ENCODE results near the gene USP40. TPM values are rescaled to one million over a fixed set of nuclear protein-coding genes. Genes with fewer than 3 reads are reported as not detected.

Gene USP40
- total and polyA plus RNA-seq, 2 experiments from 2014 or later, result 20.4 to 25.9 TPM

DNA sequence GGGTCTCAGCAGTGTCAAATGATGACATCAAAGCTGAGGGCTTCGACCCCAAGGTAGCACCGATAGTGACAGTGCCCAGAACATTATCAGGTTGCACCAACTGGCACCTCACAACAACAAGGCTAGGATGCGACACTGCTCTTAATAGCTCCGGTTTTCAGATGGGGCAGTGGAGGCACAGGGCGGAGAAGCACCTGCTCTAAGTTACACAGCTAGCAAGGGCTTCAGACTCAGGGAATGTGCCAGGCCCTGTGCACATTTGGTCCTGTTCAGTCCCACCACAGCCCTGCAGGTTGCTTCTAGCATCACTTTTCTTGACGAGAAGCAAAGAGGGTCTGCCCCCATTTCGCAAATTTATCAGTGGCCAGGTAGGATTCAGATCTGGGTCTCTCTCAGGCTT is 138.1 kb downstream of the USP40 start:
- no peak for DNase-seq (ENCODE audit: low spot score)
- Histone ChIP-seq H4K20me1 (ENCODE audit: insufficient read depth, poor library complexity, severe bottlenecking) (no peaks in the 10 kb centered on the region), H3K4me1 (ENCODE audit: insufficient read depth) (peaks cover 13% of the 10 kb centered on the region), H2AFZ (no peak overlapping the region), H3K9me2 (replicated peaks; ENCODE audit: insufficient read depth) (no peaks in the 10 kb centered on the region), H3K27ac (no peak overlapping the region), H3K27me3 (no peaks in the 10 kb centered on the region), H3K36me3 (replicated peaks; ENCODE audit: insufficient read depth, low read depth) (no peaks in the 10 kb centered on the region), H3K4me2 (no peak overlapping the region), H3K79me2 (peaks cover 36% of the 10 kb centered on the region), H3K9me3 (ENCODE audit: low read depth) (no peaks in the 10 kb centered on the region), H3K4me3 (no peak overlapping the region)
- 98% methylated on average over 7 of the region's 7 CpGs for WGBS (ENCODE audit: low lambda C conversion rate, missing lambda C conversion rate)
- TF ChIP-seq, protein P1, sequence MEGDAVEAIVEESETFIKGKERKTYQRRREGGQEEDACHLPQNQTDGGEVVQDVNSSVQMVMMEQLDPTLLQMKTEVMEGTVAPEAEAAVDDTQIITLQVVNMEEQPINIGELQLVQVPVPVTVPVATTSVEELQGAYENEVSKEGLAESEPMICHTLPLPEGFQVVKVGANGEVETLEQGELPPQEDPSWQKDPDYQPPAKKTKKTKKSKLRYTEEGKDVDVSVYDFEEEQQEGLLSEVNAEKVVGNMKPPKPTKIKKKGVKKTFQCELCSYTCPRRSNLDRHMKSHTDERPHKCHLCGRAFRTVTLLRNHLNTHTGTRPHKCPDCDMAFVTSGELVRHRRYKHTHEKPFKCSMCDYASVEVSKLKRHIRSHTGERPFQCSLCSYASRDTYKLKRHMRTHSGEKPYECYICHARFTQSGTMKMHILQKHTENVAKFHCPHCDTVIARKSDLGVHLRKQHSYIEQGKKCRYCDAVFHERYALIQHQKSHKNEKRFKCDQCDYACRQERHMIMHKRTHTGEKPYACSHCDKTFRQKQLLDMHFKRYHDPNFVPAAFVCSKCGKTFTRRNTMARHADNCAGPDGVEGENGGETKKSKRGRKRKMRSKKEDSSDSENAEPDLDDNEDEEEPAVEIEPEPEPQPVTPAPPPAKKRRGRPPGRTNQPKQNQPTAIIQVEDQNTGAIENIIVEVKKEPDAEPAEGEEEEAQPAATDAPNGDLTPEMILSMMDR (IDR thresholded peaks at IDR 0.05; ENCODE audit: poor library complexity), result no peak
- TF ChIP-seq EZH2phosphoT487 (IDR thresholded peaks at IDR 0.05; ENCODE audit: low read depth, severe bottlenecking, unreplicated experiment), result no peak
- no peak for TF ChIP-seq EZH2 (IDR thresholded peaks at IDR 0.05; ENCODE audit: borderline replicate concordance)

DNA sequence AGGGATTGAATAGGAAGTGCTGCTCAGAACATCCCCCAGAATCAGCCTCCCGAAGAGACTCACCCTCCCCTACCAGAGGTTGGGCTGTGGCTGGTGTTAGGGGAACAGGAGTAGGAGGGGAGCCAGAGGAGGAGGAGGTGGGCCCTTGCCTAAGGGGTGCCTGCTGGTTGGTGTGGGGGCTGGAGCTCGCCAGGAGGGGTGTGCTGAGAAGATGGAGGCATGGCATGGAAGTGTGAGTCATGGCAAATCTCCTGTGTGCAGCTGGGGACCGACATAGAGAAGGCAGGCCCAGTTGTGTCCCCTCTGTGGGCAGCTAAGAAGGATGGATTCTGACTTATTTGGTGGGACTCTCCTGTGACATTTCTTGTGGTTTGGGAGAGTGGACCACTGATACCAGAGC is 138.6 kb downstream of the USP40 start:
- Histone ChIP-seq H2AFZ (no peak overlapping the region), H3K27me3 (no peaks in the 10 kb centered on the region), H3K9me3 (ENCODE audit: low read depth) (no peaks in the 10 kb centered on the region), H4K20me1 (ENCODE audit: insufficient read depth, poor library complexity, severe bottlenecking) (no peaks in the 10 kb centered on the region), H3K9me2 (replicated peaks; ENCODE audit: insufficient read depth) (no peaks in the 10 kb centered on the region), H3K79me2 (peaks cover 36% of the 10 kb centered on the region), H3K4me1 (ENCODE audit: insufficient read depth) (peaks cover 16% of the 10 kb centered on the region), H3K27ac (no peak overlapping the region), H3K36me3 (replicated peaks; ENCODE audit: insufficient read depth, low read depth) (no peaks in the 10 kb centered on the region), H3K4me2 (no peak overlapping the region), H3K4me3 (no peak overlapping the region)
- whole genome bisulfite sequencing (ENCODE audit: low lambda C conversion rate, missing lambda C conversion rate), result 94% methylated on average over 3 of the region's 3 CpGs
- no peak for TF ChIP-seq EZH2 (IDR thresholded peaks at IDR 0.05; ENCODE audit: borderline replicate concordance)
- TF ChIP-seq EZH2phosphoT487 (IDR thresholded peaks at IDR 0.05; ENCODE audit: low read depth, severe bottlenecking, unreplicated experiment), result no peak
- TF ChIP-seq, protein P1 (IDR thresholded peaks at IDR 0.05; ENCODE audit: poor library complexity), result no peak
- DNase-seq (ENCODE audit: low spot score), result no peak

DNA sequence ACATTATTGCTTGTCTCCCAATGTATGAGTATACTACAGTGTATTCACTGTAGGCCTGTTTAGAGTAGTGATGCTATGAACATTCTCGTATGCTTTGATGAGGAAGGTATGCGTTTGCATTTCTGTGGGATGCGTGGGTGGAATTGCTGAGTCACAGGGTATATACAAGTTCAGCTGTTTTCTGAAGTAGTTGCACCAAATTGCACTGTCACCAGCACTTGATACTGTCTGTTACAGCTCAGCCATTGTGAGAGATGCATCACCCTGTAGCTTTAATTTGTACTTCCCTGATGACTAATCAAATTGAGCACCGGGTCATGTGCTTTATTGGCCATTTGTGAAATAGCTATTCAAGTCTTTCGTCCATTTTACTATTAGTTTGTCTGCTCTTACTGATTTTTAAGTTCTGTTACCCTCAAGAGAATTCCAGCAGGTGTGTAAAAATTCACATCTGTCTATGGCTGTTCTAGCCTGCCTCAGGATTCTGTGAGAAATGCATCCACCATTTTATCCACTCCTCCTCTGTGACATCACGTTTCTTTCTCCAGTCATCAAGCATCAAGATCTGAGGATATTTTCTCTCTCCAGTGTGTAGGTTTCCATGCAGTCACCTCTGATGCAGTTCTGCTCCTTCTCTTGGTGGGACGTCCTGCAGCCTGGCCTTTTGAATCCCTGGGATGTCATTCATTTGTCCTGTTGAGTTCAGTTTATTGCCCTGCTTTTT is 139.8 kb downstream of the USP40 start:
- H3K27me3 ChIP-seq, result no peaks in the 10 kb centered on the region
- peaks cover 20% of the 10 kb centered on the region for H3K4me1 ChIP-seq (ENCODE audit: insufficient read depth)
- H3K9me3 ChIP-seq (ENCODE audit: low read depth), result no peaks in the 10 kb centered on the region
- no peak overlapping the region for H2AFZ ChIP-seq
- H4K20me1 ChIP-seq (ENCODE audit: insufficient read depth, poor library complexity, severe bottlenecking), result no peaks in the 10 kb centered on the region
- H3K79me2 ChIP-seq, result peaks cover 36% of the 10 kb centered on the region
- no peak overlapping the region for H3K4me2 ChIP-seq
- H3K36me3 ChIP-seq (replicated peaks; ENCODE audit: insufficient read depth, low read depth), result no peaks in the 10 kb centered on the region
- no peaks in the 10 kb centered on the region for H3K9me2 ChIP-seq (replicated peaks; ENCODE audit: insufficient read depth)
- no peak overlapping the region for H3K27ac ChIP-seq
- no peak for DNase-seq (ENCODE audit: low spot score)
- H3K4me3 ChIP-seq, result no peak overlapping the region
- WGBS (ENCODE audit: low lambda C conversion rate, missing lambda C conversion rate), result 90% methylated on average over 7 of the region's 7 CpGs
- TF ChIP-seq, protein P1 (IDR thresholded peaks at IDR 0.05; ENCODE audit: poor library complexity), result no peak

Other genes starting within 250 kb of the USP40 start
- 14.2 and 15.2 TPM in 2 replicates for gene DGKD, start 212.3 kb downstream of the USP40 start, total RNA-seq
- gene DGKD, start 212.3 kb downstream of the USP40 start, polyA plus RNA-seq, result 13.6 and 14.3 TPM in 2 replicates
- gene UGT1A8, start 50.9 kb upstream of the USP40 start, total RNA-seq, result 0.08 and 0.10 TPM in 2 replicates
- not detected in 2 replicates for gene UGT1A8, start 50.9 kb upstream of the USP40 start, polyA plus RNA-seq
- not detected in 2 replicates for gene UGT1A10, start 69.7 kb upstream of the USP40 start, total RNA-seq
- gene UGT1A10, start 69.7 kb upstream of the USP40 start, polyA plus RNA-seq, result not detected in 2 replicates
- gene UGT1A9, start 105.1 kb upstream of the USP40 start, total RNA-seq, result 9.6 and 9.8 TPM in 2 replicates
- 2.1 and 12.6 TPM in 2 replicates for gene UGT1A9, start 105.1 kb upstream of the USP40 start, polyA plus RNA-seq
- 0.07 TPM in 1 of 2 replicates, not detected in the other for gene UGT1A7, start 115.1 kb upstream of the USP40 start, total RNA-seq
- not detected in 2 replicates for gene UGT1A7, start 115.1 kb upstream of the USP40 start, polyA plus RNA-seq
- 3.4 and 3.6 TPM in 2 replicates for gene UGT1A6, start 126.1 kb upstream of the USP40 start, total RNA-seq
- 0.64 and 0.77 TPM in 2 replicates for gene UGT1A6, start 126.1 kb upstream of the USP40 start, polyA plus RNA-seq
- gene UGT1A5, start 146.1 kb upstream of the USP40 start, total RNA-seq, result not detected in 2 replicates
- gene UGT1A5, start 146.1 kb upstream of the USP40 start, polyA plus RNA-seq, result not detected in 2 replicates
- gene UGT1A4, start 152.0 kb upstream of the USP40 start, total RNA-seq, result not detected in 2 replicates
- gene UGT1A4, start 152.0 kb upstream of the USP40 start, polyA plus RNA-seq, result not detected in 2 replicates
- gene UGT1A3, start 162.3 kb upstream of the USP40 start, total RNA-seq, result not detected in 2 replicates
- not detected in 2 replicates for gene UGT1A3, start 162.3 kb upstream of the USP40 start, polyA plus RNA-seq
- 0.53 and 0.60 TPM in 2 replicates for gene UGT1A1, start 193.5 kb upstream of the USP40 start, total RNA-seq
- gene UGT1A1, start 193.5 kb upstream of the USP40 start, polyA plus RNA-seq, result 0.51 and 0.91 TPM in 2 replicates
- not detected in 2 replicates for gene MROH2A, start 211.5 kb upstream of the USP40 start, total RNA-seq
- not detected in 2 replicates for gene MROH2A, start 211.5 kb upstream of the USP40 start, polyA plus RNA-seq